HCEC 1CT (cell line): ENCODE results near the gene FAM228A.

Experiments used
- DNase-seq: peaks from one replicate; pipeline ENCODE4 v3.0.0-alpha.2; 2017

FAM228A gene

DNA sequence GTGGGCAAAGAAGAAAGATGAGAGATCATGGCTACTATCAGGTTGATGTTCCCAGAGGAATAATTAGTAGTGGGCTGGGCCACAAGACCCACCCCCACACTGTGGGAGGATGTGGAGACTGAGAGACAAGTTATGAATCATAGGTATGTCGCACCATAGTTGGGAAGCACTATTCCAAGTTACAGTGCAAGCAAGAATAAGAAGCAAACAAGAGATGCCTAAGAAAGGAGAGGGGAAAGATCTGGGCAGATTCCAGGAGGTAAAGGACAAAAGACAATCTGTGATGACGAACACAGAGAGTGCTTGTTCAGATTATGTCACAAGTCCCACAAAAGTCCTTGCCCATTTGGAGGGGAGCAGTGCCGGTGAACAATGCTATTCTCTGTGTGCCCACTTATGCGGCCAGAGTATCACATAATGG, 56.6 kb downstream of the FAM228A start:
- DNase-seq = no peak

DNA sequence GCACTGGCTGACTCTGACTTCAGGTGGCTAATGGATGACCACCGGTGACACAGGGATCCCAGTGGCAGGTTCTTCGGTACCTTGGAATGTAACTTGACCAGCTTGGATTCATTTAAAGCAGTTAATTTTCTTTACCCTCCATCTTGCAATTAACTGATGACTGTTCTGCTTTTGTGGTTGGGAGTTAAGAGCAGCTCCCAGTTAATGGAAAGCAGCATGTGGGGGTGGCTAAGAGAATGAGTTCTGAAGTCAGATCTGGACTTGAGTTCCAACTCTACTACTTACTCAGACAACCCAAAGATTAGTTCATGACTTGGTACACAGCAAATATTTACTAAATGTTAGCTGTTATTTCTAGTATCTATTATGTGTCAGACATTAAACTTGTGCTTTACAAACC, 58.5 kb downstream of the FAM228A start:
- DNase-seq = no peak

DNA sequence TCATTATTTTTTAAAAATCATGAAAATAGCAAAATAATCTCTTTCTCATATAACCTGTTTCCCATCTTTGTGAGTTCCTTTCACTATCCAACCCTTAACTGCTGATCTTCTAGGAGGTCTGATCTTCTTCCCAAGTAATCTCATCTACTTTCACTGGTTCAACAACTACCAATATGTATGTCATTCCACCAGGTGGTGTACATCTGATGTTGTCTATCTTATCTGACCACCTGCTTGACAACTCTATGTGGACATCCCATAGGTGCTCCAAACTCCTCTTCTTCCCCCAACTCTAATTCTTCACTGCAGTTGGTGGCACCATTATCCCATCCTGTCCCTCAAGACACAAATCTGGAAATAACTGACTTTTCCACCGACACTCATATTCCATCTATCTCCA, 62.5 kb downstream of the FAM228A start:
- no peak for DNase-seq

DNA sequence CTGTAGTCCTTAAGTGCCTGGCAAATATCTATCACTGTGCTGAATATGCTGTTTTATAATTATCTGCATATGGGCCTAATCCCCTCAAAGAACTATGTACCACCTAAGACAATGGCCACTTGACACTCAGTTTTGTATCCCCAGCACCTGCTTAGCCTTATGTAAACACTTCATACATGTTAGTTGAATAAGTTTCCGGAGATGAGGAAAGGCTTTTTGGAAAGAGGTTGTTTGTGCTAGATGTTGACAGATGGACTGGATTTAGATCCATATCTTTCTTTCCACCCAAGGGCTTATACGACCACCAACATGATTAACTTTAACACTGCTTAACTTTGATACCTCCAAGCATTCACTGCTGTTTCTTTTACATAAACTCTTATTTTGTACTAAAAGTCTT, 63.3 kb downstream of the FAM228A start:
- no peak for DNase-seq

DNA sequence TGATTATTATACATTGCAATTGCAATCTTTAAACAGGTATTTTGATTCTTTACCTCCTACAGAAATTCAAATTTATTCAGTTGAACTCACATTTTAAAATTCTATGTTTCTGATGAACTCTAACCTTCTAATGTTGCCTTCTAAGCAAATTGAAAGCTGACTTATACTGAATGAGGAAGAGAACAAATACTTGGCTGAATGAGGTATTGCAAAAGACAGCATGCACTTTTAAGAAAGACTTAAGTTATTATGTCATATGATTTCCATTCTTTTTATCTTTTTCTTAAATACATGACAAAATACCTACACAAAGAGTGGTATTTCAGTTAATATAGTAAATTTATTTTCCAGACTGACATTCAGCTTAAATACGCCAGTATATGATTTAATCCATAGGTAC, 64.7 kb downstream of the FAM228A start:
- no peak for DNase-seq
